Panc1 (cell line): Measurements from ENCODE around the gene HTR1E. TPM values are rescaled to one million over a fixed set of nuclear protein-coding genes. Genes with fewer than 3 reads are reported as not detected.
"Not testable (repeated sequence)": the region's sequence is repeated elsewhere in the genome, so short reads cannot be mapped to it uniquely, and the experiment has no call there.

Experiments used
- ATAC-seq: fragments of 200-7000 bp; cut with Tn5 transposase; 2 replicates; pipeline ENCODE4 v1.9.1; 2020; ENCODE audit warnings: mild to moderate bottlenecking, moderate library complexity
- BruUV-seq: library from RNA; stranded (reverse); fragments of 400-500 nt; replicated peaks from 2 replicates; lab custom pipeline; 2021; lab: Mats Ljungman, UMichigan
- CTCF ChIA-PET: fragments of 300-600 bp; sonication (Branson Sonifier 250); formaldehyde crosslinking; loops from one replicate; lab custom pipeline; 2022; ENCODE audit warnings: antibody characterized with exemption; lab: Charles Lee
- POLR2A ChIA-PET: fragments of 300-600 bp; sonication (Branson Sonifier 250); formaldehyde crosslinking; loops from one replicate; lab custom pipeline; 2022; ENCODE audit warnings: antibody characterized with exemption; lab: Charles Lee
- DNase-seq: peaks from one replicate; pipeline ENCODE4 v3.0.0-alpha.2; 2010; ENCODE audit warnings: low read depth, low spot score
- H3K27ac ChIP-seq: 2 replicates; pipeline ENCODE4 v1.5.1; 2011; ENCODE audit warnings: mild to moderate bottlenecking, low read length, inconsistent platforms
- H3K27me3 ChIP-seq: fragments of 200-500 bp; sonication (Bioruptor generic); 2 replicates; pipeline ENCODE4 v1.6.0; 2014; ENCODE audit warnings: low read length, inconsistent platforms; ENCODE audit not compliant: control insufficient read depth, insufficient read depth
- H3K36me3 ChIP-seq: fragments of 200-500 bp; sonication (Bioruptor generic); 2 replicates; pipeline ENCODE4 v1.5.1; 2014; ENCODE audit warnings: inconsistent platforms, mild to moderate bottlenecking, low read length, moderate library complexity; ENCODE audit not compliant: control insufficient read depth, insufficient read depth
- H3K4me1 ChIP-seq: 2 replicates; pipeline ENCODE4 v1.5.1; 2011; ENCODE audit warnings: inconsistent platforms, mild to moderate bottlenecking, low read length, moderate library complexity; ENCODE audit not compliant: control insufficient read depth, insufficient read depth
- H3K4me3 ChIP-seq, 2 experiments: 2 replicates each; pipeline ENCODE4 v1.5.1; 2011 to 2012; ENCODE audit warnings: low read depth in 2 of 2, low read length in 2 of 2, mild to moderate bottlenecking in 2 of 2, inconsistent platforms in 1 of 2, moderate library complexity in 1 of 2
- H3K9me3 ChIP-seq: fragments of 200-500 bp; sonication (Bioruptor generic); 2 replicates; pipeline ENCODE4 v1.5.1; 2014; ENCODE audit warnings: low read depth, mild to moderate bottlenecking, inconsistent platforms, low read length, moderate library complexity; ENCODE audit not compliant: control insufficient read depth, insufficient read depth
- CTCF ChIP-seq: fragments of 450-650 bp; IDR thresholded peaks from 2 replicates; pipeline ENCODE4 v1.5.1; 2017; ENCODE audit warnings: mild to moderate bottlenecking
- POLR2AphosphoS5 ChIP-seq: IDR thresholded peaks from 2 replicates; pipeline ENCODE4 v1.6.1; 2012; ENCODE audit warnings: mild to moderate bottlenecking, low read depth, low read length, moderate library complexity
- SIN3A ChIP-seq: IDR thresholded peaks from 2 replicates; pipeline ENCODE4 v1.6.1; 2012; ENCODE audit warnings: low read depth, mild to moderate bottlenecking, low read length, moderate library complexity, borderline replicate concordance; ENCODE audit not compliant: insufficient read depth
- TCF7L2 ChIP-seq: IDR thresholded peaks from 2 replicates; pipeline ENCODE4 v1.6.1; 2011; ENCODE audit warnings: mild to moderate bottlenecking, low read depth, low read length, inconsistent platforms
- in situ Hi-C: cut with HindIII; loops from 2 replicates; pipeline ENCODE4 v1.10.0; 2016; ENCODE audit warnings: low sequenced_read_pairs, low pct_unique_long_range_greater_than_20kb
- intact Hi-C: fragments of 100-400 bp; cut with micrococcal nuclease; formaldehyde crosslinking; loops from one replicate; pipeline ENCODE4 v1.10.0; 2022; ENCODE audit not compliant: unreplicated experiment
- total RNA-seq: library from RNA; stranded (reverse); gene quantifications from one replicate; pipeline ENCODE4 v1.2.1, GENCODE V29; 2021; ENCODE audit not compliant: unreplicated experiment
- TF ChIP-seq, protein P1 (sequence below), 2 experiments: IDR thresholded peaks; 2 replicates each; pipeline ENCODE4 v1.6.1; 2011 to 2012; ENCODE audit warnings: low read depth in 2 of 2, control low read depth in 1 of 2, low read length in 1 of 2, mild to moderate bottlenecking in 1 of 2, moderate library complexity in 1 of 2; ENCODE audit not compliant: insufficient read depth in 1 of 2

Gene HTR1E
- total RNA-seq, 1 experiment from 2014 or later = not detected

DNA sequence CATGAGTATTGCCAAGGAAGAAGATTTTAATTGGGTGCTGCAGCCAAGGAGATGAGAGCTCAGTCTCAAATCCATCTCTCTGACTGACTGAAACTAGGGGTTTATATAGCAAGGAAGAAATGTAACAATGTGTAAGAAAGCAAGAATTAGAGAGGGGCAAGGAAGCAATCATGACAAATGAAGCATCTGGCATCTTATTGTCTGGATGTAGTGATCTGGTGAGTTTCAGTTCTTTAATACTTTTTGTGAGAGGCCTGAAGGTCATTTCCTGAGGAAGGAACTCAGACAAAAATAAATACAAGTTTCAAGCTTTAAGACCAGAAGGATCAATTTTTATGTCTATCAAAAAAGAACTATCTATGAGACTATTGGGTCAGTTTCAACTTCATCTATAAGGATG is 64.2 kb downstream of the HTR1E start:
- POLR2A ChIA-PET = no interaction called here
- Histone ChIP-seq H3K4me3 (no peak overlapping the region), H3K27me3 (peaks cover 2% of the 10 kb centered on the region; the same call in 1 of the 2 replicates), H3K27ac (no peak overlapping the region), H3K4me1 (no peaks in the 10 kb centered on the region), H3K9me3 (no peaks in the 10 kb centered on the region), H3K36me3 (no peaks in the 10 kb centered on the region)
- TF ChIP-seq CTCF (no peak), SIN3A (no peak), TCF7L2 (no peak), POLR2AphosphoS5 (no peak)
- TF ChIP-seq, protein P1, sequence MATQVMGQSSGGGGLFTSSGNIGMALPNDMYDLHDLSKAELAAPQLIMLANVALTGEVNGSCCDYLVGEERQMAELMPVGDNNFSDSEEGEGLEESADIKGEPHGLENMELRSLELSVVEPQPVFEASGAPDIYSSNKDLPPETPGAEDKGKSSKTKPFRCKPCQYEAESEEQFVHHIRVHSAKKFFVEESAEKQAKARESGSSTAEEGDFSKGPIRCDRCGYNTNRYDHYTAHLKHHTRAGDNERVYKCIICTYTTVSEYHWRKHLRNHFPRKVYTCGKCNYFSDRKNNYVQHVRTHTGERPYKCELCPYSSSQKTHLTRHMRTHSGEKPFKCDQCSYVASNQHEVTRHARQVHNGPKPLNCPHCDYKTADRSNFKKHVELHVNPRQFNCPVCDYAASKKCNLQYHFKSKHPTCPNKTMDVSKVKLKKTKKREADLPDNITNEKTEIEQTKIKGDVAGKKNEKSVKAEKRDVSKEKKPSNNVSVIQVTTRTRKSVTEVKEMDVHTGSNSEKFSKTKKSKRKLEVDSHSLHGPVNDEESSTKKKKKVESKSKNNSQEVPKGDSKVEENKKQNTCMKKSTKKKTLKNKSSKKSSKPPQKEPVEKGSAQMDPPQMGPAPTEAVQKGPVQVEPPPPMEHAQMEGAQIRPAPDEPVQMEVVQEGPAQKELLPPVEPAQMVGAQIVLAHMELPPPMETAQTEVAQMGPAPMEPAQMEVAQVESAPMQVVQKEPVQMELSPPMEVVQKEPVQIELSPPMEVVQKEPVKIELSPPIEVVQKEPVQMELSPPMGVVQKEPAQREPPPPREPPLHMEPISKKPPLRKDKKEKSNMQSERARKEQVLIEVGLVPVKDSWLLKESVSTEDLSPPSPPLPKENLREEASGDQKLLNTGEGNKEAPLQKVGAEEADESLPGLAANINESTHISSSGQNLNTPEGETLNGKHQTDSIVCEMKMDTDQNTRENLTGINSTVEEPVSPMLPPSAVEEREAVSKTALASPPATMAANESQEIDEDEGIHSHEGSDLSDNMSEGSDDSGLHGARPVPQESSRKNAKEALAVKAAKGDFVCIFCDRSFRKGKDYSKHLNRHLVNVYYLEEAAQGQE (IDR thresholded peaks at IDR 0.05; ENCODE audit: insufficient read depth in 1 of 2, low read depth in 2 of 2, low read length in 1 of 2) = no peak
- BruUV-seq = no TSS peak
- intact Hi-C loops (no loop called here), in situ Hi-C loops (no loop called here)
- CTCF ChIA-PET = no interaction called here
- DNase-seq = no peak
- no peak for ATAC-seq

GRCh38 chr6:87002391-87002790 is 65.1 kb downstream of the HTR1E start:
- in situ Hi-C loops, ATAC-seq, H3K27me3 ChIP-seq, intact Hi-C loops, CTCF ChIA-PET, H3K4me1 ChIP-seq, H3K4me3 ChIP-seq, DNase-seq, H3K36me3 ChIP-seq, H3K27ac ChIP-seq, H3K9me3 ChIP-seq, POLR2A ChIA-PET, BruUV-seq: not testable (repeated sequence)

- H3K9me3 ChIP-seq, ATAC-seq, POLR2A ChIA-PET, BruUV-seq, H3K36me3 ChIP-seq, DNase-seq, H3K4me3 ChIP-seq, CTCF ChIA-PET, H3K27ac ChIP-seq, H3K4me1 ChIP-seq, intact Hi-C loops, H3K27me3 ChIP-seq, in situ Hi-C loops: not testable (repeated sequence)
Measured at GRCh38 chr6:87006541-87006940, 69.2 kb downstream of the HTR1E start.

- in situ Hi-C loops = not testable (repeated sequence)
Measured at GRCh38 chr6:87009581-87009980, 72.3 kb downstream of the HTR1E start.

More at GRCh38 chr6:87009581-87009980, 72.3 kb downstream of the HTR1E start:
- intact Hi-C loops, POLR2A ChIA-PET, H3K4me3 ChIP-seq, ATAC-seq, H3K36me3 ChIP-seq, H3K9me3 ChIP-seq, DNase-seq, H3K27ac ChIP-seq, H3K27me3 ChIP-seq, BruUV-seq, CTCF ChIA-PET, H3K4me1 ChIP-seq: not testable (repeated sequence)
